NCI-H146 treated with DMSO at 0.1 percent for 48 hours (cell line): ENCODE measurements around the gene PLK5.
"Not testable (repeated sequence)": the region's sequence is repeated elsewhere in the genome, so short reads cannot be mapped to it uniquely, and the experiment has no call there.

Experiments used
- DNase-seq: peaks from one replicate; lab custom pipeline; 2025; ENCODE audit not compliant: unreplicated experiment; lab: John Stamatoyannopoulos, UW

The PLK5 gene

DNA sequence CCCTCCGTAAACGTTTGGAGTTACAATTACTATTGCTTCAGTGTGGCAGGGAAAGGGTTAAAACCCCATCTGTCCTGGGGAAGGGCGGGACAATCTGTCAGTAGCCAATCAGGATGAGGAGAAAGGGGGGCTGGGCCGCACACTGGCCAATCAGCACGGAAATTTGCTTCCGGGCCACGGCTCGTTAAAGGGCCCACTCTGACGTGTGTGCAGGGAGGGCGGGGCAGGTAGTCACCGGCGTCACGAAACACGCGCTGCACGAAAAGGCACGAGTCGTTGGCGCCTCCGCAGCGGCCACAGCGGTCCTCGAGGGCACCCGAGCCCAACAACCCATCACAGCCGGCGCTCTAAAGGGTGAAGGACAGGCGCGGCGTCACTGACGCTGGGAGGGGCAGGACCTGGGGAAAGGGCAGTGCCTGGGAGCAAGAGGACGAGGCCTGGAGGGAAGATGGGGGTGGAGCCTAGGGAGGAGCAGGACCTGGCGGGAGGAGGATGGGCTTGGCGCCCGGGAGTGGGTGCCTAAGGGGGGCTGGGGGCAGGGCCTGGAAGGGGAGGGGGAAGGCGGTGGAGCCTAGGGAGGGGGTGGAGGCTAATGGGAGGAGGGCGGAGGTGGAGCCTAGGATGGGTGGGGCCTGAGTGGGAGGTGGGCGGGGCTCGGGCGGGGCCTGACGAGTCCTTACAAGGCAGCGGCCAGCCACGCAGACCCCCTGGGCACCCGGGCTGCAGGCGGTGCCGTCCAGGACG lies 15.9 kb upstream of the PLK5 start:
- peak; percentile 75 for DNase-seq

DNA sequence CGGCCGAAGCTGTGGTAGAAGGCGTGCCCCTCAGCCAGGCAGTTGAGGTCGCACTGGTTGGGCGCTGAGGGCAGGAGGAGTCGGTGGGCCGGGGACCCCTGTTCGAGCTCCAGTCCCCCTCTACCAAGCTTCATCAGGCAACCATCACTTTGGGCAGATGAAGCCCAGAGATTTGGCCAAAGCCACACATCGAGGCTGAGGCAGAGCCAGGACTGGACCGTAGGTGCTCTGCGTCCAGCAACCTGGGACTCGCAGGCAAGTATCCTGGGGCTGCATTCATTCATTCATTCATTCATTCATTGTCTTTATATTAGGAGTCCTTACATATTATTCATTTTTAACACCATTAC lies 15.4 kb upstream of the PLK5 start:
- no peak for DNase-seq

DNA sequence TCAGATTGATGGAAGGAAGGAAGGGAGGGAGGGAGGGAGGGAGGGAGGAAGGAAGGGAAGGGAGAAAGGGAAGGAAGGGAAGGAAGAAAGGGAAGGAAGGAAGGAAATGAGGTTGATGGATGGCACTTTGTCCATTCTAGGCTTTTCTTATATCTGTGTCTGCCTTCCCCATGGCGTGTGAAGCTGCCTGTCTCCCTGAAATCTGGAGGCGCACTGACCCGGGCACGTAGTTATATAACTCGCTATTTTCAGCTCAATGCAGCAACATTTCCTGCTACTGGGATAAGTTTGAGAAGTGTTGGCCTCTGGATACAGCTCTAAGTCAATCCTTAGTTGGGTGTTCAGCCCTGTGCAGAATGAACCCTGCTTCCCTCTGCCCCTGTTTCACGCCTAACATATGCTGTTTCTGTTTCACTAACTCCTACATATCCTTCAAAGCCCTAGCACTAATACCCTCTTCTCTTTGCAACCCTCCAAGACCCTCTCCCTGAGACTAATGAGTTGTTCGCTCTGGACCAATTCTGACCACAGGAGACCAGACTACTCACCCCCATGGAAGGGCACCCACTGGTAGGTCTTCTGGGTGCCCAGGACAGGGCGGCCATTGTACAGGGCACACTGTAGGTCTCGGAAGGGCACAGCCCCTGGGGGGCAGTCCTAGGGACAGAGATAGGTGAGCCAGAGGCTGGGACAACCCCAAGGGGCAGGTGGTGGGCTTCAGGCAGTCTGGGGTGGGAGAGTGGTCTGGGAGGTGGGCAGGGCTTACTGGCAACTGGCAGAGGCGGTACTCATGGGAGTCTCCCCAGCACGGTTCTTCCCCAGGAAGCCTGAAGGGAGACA lies 14.1 kb upstream of the PLK5 start:
- no peak for DNase-seq

GRCh38 chr19:1510442-1510806 lies 13.5 kb upstream of the PLK5 start:
- DNase-seq, result no peak

GRCh38 chr19:1510807-1511206 lies 13.1 kb upstream of the PLK5 start:
- DNase-seq, result no peak

DNA sequence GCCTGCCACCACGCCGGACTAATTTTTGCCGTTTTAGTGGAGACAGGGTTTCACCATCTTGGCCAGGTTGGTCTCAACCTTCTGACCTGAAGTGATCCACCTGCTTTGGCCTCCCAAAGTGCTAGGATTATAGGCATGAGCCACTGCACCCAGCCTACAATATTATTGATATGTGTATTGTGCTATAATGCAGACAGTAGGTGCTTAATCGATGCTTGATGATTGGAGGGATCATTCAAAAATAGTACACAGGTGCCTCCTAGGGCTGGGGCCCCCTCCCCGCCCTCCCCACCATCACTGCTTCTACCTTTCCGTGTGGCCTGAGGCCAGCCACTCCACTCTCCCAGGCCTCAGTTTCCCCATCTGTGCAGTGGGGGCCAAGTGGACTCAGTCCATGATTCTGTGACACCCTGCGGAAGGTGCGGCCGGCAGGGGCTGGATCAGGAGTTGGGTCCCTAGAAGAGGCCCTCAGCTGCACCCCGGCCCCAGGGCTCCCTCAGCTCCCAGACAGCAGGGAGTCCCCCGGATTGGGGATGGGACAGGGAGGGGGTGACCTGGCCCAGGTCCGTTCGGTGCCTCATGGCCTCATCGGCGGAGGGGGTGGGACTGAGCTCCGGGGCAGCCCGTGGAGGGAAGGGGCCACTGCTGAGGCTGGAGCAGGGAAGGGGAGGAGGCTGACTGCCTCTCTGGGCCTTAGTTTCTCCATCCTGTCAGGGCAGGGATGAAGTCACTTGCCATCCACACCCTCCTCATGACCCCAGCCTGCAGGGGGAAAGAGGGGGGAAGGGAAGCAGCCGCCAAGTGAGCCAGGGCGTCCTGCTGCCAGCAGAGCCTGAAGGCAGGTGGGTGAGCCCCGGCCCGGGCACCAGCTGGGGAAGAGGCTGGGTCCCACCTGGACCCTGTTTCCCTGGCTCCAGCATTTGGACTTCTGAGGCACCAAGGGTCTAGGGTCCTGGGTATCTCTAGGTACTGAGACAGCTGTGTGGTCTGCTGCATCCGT lies 12.3 kb upstream of the PLK5 start:
- no peak for DNase-seq

GRCh38 chr19:1512671-1513498 lies 11.0 kb upstream of the PLK5 start, which contains the start of gene ADAMTSL5:
Gene ADAMTSL5, minus strand, starts transcription at chr19:1513019. Its CDS starts 2,076 bp downstream, at chr19:1510943.
- no peak for DNase-seq

DNA sequence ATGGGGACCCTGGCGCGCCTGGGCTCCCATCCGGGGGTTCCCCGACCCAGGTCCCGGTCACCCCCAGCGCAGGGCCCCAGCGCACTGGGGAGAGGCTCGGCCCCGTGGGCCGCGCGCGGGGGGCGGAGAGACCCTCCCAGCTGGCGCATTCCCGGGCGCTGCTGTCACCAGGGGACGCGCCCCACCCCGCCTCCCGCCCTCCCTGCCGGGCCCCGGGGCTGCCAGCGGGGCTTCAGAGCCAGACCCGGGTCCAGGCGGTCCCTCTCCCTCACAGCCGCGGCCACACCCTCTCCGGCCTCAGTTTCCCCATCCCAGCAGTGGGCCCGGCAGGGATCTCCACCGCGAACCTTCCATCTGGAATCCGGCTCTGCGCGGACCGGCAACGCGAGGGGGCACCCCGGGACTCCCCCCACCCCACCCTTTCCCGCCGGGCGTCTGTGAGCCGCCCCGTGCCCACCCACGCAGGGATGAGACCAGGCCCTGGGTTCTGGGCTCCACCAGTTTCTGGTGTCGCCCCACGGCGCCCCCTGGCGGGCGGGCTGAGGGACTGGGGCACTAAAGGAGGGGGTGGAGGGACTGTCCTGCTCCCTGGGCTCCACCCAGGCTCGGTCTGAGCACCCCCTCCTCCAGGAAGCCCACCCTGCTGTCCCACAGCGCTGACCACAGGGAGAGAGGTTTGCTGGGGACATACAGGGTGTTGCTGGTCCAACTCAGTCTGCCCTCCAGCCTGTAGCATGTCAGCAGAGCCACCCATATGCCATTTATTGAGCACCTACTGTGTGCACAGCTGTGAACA lies 10.2 kb upstream of the PLK5 start:
- no peak for DNase-seq

- no peak for DNase-seq
Observed at GRCh38 chr19:1514295-1514661, 9.6 kb upstream of the PLK5 start.

DNA sequence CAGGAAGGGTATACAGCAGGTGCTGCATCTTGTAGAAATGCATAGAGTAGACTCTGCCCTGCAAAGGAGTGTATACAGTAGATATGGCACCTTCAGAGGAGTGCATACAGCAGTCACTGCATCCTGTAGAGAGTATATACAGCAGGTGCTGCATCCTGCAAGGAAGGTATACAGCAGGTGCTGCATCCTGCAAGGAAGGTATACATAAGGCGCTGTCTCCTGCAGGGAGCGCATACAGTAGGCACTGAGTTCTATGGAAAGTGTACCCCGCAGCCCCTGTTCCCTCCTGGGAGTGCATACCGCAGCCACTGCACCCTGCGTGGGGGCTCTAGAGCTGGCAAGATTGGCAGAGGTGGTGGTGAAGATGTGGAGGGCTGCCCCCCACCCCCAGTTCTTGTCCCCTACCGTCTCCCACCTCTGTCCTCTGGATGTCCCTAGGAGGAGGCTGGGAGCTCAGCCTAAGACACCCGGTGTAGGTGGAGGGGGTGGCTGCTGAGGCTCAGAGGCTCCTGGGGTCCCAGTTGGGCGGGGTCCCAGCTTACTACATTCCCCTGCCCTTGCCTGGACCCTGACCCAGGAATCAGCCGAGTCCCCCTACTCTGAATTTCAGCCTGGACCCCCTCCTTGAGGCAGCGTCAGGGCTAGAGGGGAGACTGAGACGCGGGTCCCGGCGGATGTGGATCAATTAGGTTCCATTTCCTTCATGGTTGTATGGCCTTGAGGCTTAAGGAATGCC lies 8.7 kb upstream of the PLK5 start:
- DNase-seq, result no peak

DNA sequence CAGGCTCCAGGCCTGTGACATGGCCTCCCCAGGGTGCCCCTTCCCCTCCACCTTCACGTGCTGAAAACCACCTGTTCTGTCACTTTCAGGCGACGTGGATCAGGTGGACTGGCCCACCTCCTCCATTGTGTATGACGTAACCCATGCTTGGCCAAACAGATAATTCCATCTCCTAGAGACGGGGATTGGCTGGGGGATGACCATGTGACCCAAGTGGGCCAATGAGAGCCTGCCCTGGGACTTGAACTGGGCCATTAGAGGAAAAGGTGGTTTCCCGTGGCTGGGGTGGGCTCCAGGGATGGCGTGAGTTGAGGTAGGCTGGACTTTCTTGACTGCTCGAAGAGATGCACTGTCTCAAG lies 7.5 kb upstream of the PLK5 start:
- no peak for DNase-seq

- DNase-seq, result no peak
Observed at GRCh38 chr19:1518471-1518870, 5.4 kb upstream of the PLK5 start.

- DNase-seq, result not testable (repeated sequence)
Observed at GRCh38 chr19:1519802-1520201, 4.1 kb upstream of the PLK5 start.

DNA sequence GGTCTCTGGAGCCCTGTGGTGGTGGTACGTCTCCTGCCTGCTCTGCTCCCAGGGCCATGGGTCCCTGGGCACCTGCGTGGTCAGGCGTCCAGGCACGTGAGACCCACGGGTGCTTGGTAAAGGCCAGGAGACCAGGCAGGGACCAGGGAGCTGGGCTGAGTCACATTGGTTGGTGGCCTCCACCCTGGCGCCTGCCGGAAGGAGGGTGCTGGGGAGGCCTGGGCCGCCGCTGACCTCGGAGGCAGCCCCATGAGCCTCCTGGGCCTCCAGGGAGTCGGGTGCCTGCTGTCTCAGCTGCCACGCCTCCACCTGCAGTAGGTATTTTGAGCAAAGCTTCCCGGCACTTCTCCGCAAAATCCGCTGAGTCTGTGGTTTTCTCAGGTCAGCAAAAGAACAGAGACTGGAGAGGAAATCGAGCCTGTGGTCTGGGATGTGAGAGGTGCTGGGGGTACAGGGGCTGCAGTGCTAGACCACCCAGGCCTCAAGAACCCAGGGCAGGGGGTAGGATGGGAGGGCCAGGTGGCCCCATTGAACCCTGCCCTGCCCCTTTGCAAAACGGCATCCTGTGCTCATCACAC lies 3.6 kb upstream of the PLK5 start:
- no peak for DNase-seq

GRCh38 chr19:1521636-1522035 lies 2.2 kb upstream of the PLK5 start:
- no peak for DNase-seq

DNA sequence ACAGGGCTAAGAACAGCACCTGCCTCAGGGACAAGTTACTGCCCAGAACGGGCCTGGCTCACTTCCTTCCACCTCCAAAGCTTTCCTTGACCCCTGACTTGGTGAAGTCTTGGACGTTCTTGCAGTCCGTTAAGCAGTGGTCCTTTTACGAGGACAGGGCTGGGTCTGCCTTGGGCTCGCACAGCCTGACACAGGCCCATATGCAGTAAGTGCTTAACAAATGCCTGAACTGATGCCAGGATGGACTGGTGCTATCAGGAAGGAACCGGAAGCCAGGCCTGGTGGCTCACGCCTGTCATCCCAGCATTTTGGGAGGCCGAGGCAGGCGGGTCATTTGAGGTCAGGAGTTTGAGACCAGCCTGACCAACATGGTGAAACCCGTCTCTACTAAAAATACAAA lies 1.8 kb upstream of the PLK5 start:
- DNase-seq, result no peak

DNA sequence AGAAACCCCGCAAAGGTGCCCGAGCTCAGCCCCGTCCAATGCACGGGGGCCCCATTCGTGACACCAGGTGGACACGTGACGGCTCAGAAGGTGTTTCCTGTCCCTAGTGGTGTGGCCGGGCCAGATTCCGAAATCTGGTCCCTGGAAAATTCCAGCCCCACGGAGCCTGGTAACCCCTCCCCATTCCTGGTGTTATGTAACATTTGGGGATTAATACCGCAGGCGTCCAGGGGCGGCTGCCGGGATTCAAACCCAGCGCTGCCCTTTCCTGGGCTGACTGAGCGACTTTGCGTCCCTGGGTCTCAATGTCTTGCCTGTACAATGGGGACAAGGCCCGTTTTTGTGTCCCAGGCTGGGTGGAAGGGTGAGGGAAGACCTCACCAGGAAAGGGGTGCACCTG lies 1.0 kb upstream of the PLK5 start:
- DNase-seq, result no peak

DNA sequence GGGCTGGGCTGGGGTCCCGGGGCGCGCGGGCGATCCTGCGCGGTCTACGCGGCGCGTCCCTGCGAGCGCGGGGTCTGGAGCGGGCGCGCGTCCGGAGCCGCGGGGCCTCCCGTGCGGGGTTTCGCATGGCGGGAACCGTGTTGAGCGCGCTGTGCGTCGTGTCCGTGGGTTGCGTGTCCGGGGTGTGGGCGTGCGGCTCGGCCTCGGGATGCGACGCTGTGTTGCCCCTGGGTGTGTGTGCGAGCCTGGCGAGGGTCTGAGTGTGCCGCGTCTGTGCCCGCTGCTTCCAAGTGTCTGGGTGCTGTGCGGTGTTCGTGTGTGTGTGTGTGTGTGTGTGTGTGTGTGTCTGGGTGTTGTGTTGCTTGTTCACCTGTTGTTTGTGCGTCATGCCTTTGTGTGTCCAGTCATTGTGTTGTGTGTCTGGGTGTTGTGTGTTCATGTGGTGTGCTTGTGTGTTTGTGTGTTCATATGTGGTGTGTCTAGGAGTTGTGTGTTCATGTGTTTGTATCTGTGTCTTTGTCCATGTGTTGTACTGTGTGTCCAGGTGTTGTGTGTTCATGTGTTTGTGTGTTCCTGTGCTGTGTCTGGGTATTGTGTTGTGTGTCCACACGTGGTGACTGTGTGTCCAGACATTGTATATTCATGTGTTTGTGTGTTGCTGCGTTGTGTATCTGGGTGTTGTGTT lies 552 bp downstream of the PLK5 start:
- DNase-seq, result no peak
